OCI-LY3 (cell line): ENCODE results near the gene SAMD11.

Source experiments
- CTCF ChIP-seq: fragments of 200-600, 300-600 bp; sonication (generic); IDR thresholded peaks from 2 replicates; pipeline ENCODE4 v1.5.1; 2014; ENCODE audit warnings: antibody characterized with exemption, low read length, low read depth
- EZH2phosphoT487 ChIP-seq: fragments of 200-600 bp; shearing (Covaris generic); IDR thresholded peaks from 2 replicates; pipeline ENCODE4 v1.6.1; 2018; ENCODE audit warnings: antibody characterized with exemption, mixed run types, low read depth

GRCh38 chr1:927234-927633 is 3.5 kb downstream of the SAMD11 start:
- TF ChIP-seq CTCF (no peak), EZH2phosphoT487 (no peak)
